GM12801 (cell line): Measurements from ENCODE around the gene TEPSIN.

ENCODE experiments used
- TF ChIP-seq, protein P1 (sequence below): IDR thresholded peaks from one replicate; pipeline ENCODE4 v1.5.1; 2011; ENCODE audit warnings: control low read depth; ENCODE audit not compliant: insufficient read length; ENCODE audit errors: extremely low read depth

Gene TEPSIN

GRCh38 chr17:81210466-81210865, 28.4 kb downstream of the TEPSIN start:
- TF ChIP-seq, protein P1, sequence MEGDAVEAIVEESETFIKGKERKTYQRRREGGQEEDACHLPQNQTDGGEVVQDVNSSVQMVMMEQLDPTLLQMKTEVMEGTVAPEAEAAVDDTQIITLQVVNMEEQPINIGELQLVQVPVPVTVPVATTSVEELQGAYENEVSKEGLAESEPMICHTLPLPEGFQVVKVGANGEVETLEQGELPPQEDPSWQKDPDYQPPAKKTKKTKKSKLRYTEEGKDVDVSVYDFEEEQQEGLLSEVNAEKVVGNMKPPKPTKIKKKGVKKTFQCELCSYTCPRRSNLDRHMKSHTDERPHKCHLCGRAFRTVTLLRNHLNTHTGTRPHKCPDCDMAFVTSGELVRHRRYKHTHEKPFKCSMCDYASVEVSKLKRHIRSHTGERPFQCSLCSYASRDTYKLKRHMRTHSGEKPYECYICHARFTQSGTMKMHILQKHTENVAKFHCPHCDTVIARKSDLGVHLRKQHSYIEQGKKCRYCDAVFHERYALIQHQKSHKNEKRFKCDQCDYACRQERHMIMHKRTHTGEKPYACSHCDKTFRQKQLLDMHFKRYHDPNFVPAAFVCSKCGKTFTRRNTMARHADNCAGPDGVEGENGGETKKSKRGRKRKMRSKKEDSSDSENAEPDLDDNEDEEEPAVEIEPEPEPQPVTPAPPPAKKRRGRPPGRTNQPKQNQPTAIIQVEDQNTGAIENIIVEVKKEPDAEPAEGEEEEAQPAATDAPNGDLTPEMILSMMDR, result no peak

DNA sequence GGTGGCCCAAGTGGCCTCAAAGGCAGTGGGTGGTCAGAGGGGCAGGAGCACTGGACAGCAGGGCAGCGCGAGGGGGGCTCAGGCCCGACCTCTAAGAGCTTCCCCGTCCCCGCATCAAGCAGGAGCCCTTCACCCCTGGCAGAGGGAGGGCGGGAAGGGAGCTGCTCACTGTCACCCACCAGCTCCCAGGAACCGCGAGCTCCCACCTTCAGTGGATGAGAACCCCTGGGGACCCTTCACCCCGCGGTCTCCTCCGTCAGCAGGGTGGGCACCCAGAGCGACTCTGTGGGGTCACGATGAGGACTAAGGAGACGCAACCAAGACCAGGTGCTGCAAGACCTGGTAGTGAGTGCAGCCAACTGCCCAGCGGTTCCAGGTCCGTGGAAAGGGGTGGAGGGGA, 29.7 kb downstream of the TEPSIN start:
- TF ChIP-seq, protein P1, result no peak

GRCh38 chr17:81208651-81209050, 30.2 kb downstream of the TEPSIN start:
- TF ChIP-seq, protein P1, result no peak

- TF ChIP-seq, protein P1, result no peak
Measured at GRCh38 chr17:81207610-81208581, 31.0 kb downstream of the TEPSIN start.

GRCh38 chr17:81206657-81207056, 32.2 kb downstream of the TEPSIN start:
- TF ChIP-seq, protein P1, result no peak

GRCh38 chr17:81206166-81206565, 32.7 kb downstream of the TEPSIN start:
- TF ChIP-seq, protein P1, result no peak

GRCh38 chr17:81204578-81204977, 34.3 kb downstream of the TEPSIN start:
- TF ChIP-seq, protein P1, result no peak
